Nucleus accumbens (tissue), 56 donors: ENCODE results near the gene RRBP1.

Experiments
- DNase-seq, 56 donors: peaks; one replicate each; lab custom pipeline; 2025; lab: John Stamatoyannopoulos, UW

Gene RRBP1

GRCh38 chr20:17682103-17682888 is at the start of gene RRBP1:
Gene RRBP1, minus strand, starts transcription at chr20:17682242. Its CDS starts 21,735 bp downstream, at chr20:17660507.
- peak; percentile 74 to 99 (median 98) for DNase-seq

- no peak for DNase-seq
Observed at GRCh38 chr20:17731233-17731632, 49.2 kb upstream of the RRBP1 start.

GRCh38 chr20:17730071-17730470 is 48.0 kb upstream of the RRBP1 start:
- DNase-seq, result no peak

DNA sequence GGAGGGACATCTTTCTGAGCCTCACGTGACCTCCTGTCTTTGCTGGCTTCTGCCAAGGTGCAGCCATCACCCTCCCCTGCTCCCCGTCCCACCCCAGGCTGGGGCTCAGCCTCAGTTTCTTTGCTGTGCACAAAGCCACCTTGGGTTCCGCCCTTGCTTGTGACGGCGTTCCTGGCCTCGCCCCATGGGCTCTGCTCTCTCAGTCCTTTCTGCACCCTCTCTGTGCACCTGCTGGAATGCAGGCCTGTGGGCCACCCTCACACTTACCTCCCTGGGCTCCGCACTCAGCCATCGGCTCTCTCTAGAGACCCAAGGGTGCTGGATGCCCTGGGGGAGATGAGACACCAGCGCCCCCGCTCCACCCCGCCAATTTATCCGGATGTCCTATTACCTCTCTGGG is 46.0 kb upstream of the RRBP1 start:
- no peak for DNase-seq

DNA sequence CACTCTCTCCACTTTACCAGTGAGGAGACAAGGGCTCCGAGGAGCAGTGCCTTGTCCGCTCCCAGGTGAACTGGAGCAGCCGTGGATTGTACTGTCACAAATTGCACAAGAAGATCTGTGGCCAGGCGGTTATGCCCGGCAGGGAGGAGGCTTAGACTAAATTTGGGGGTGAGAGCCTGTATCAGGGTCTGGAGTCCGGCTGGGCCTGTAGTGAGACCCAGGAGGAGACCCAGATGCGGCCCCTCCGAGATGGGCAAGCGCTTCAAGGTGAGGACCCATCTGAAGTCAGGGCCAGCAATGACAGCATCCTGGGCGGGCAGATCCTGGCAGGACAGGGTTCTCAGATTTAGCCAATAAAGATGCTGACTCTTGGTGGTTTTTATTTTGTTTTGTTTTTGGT is 45.3 kb upstream of the RRBP1 start:
- no peak for DNase-seq

GRCh38 chr20:17726902-17727301 is 44.9 kb upstream of the RRBP1 start:
- DNase-seq, result no peak

GRCh38 chr20:17725094-17725835 is 43.2 kb upstream of the RRBP1 start:
- no peak for DNase-seq

- no peak for DNase-seq
Observed at GRCh38 chr20:17723301-17723691, 41.3 kb upstream of the RRBP1 start.

GRCh38 chr20:17722493-17723300 is 40.7 kb upstream of the RRBP1 start:
- no peak for DNase-seq

DNA sequence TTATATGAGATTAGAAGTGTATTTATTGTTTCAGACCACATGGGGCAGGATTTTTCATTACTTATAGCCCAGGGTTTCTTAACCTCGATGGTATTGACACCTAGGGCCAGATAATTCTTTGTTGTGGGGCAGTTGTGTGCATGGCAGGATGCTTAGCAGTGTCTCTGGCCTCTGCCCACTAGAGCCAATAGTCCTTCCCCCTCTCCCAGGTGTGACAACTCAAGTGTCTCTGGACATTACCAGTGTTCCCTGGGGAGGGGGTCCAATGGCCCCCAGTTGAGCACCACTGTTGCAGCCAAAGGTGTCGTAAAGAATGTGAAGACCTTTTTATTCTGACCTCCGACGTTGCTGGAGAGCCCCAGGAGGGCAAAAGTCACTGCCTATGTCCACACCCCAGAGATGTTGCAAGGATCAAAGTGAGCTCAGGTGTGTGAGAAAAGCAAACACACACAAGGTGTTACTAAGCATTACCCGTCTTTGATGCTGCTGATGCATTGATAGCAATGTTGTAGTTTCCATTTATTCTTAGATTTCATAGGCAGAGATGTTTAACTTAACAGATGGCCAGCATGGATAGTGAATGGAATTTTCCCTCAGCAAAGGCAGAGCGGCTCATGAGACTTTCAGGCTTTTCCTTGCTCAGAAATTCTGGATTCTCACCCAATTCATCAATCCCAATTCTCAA is 39.9 kb upstream of the RRBP1 start:
- no peak for DNase-seq

DNA sequence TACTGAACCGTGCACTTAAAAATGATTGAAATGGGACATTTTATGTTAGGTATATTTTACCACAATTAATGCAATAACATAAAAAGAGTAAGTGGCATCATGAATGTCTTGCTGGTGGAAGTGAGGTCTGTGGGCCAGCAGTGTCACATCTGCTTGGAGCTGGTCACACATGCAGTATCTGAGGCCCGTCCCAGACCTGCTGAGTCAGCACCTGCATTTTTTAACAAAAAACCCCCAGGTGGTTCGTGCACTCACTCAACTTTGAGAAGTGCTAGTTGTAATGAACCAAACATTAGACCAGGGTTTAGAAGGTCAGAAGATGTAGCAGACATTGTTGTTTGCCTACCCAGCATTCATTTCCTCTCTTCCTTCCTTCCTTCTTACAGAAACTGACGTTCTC is 38.7 kb upstream of the RRBP1 start:
- no peak for DNase-seq

DNA sequence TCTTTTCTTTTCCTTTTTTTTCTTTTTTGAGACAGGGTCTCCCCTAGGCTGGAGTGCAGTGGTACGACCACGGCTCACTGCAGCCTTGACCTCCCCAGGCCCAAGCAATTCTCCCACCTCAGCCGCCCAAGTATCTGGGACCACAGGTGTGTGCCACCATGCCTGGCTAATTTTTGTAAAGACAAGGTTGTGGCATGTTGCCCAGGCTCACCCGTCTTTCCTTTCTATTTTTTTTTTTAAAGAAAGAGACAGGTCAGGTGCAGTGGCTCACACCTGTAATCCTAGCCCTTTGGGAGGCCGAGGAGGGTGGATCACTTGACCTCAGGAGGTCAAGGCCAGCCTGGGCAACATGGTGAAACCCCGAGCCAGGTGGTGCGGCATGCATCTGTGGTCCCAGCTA is 34.3 kb upstream of the RRBP1 start:
- DNase-seq, result no peak

DNA sequence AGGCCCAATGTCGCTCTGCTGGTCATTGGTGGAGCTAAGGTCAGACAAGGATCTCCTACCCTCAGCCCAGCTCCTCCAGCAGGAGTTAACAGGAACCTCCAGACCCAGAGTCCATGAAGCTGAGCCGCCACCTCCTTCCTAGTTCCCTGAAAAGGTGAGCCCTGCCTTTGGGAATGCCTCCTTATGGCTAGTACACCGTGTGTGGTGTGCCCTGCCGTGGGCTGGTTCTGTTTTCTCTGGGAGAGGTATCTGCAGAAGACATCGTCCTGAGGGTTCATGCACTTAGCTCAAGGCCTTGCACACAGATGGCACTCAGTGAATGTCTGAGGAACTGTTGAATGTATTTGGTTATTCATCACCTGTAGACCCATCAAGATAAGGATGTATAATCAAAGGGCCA is 33.0 kb upstream of the RRBP1 start:
- no peak for DNase-seq

DNA sequence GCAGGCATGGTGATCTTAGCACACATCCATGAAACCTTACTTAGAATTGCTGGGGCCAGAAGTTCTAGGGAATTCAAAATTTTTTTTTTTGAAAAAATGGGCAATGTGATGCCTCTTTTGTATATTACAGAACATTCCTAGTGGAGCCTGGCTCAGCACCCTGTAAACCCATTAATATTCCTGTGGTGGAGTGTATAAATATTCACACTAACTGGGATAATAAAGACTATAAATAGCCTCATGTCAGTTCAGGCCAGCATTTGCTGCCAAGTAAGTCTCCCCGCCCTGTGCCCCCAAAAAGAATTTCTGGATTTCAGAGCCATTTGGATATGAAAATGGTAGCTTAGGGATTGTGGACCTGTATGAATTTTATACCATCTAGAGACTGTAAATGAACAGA is 32.6 kb upstream of the RRBP1 start:
- DNase-seq, result no peak

DNA sequence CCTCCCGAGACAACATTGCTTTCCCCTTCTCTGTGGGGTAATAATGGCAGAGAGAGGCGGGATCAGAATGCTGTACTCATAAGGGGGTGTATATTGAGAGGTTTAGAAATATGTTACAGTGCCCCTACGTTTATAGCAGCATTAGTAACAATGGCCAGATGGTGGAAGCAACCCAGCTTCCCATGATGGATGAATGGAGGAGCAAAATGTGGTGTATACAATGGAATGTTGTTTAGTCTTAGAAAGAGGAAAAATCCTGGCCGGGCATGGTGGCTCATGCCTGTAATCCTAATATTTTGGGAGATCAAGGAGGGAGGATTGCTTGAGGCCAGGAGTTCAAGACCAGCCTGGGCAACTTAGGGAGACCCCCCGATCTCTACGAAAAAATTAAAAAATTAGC is 30.7 kb upstream of the RRBP1 start:
- no peak for DNase-seq

GRCh38 chr20:17712201-17712600 is 30.2 kb upstream of the RRBP1 start:
- no peak for DNase-seq

GRCh38 chr20:17711267-17711627 is 29.2 kb upstream of the RRBP1 start:
- no peak for DNase-seq

- peak in 1 of 56 donors; percentile 9 for DNase-seq
Observed at GRCh38 chr20:17710379-17711266, 28.6 kb upstream of the RRBP1 start.
